ENCODE results near the gene TTLL8. TPM values are rescaled to one million over a fixed set of nuclear protein-coding genes. Genes with fewer than 3 reads are reported as not detected.

Gene TTLL8
- total RNA-seq, 1 experiment from 2014 or later: not detected

Other genes starting within 250 kb of the TTLL8 start
- 7.3 and 13.9 TPM in 2 replicates for gene BRD1, start 230.4 kb downstream of the TTLL8 start, total RNA-seq (2014; rRNA removed; shearing (Covaris generic))
- 5.1 and 9.1 TPM in 2 replicates for gene ZBED4, start 204.5 kb downstream of the TTLL8 start, total RNA-seq (2014; rRNA removed; shearing (Covaris generic))
- gene ALG12, start 139.9 kb downstream of the TTLL8 start, total RNA-seq (2014; rRNA removed; shearing (Covaris generic)): 13.9 and 22.3 TPM in 2 replicates
- gene CRELD2, start 139.7 kb downstream of the TTLL8 start, total RNA-seq (2014; rRNA removed; shearing (Covaris generic)): 95.9 and 113 TPM in 2 replicates
- 18.6 and 30.3 TPM in 2 replicates for gene PIM3, start 97.5 kb downstream of the TTLL8 start, total RNA-seq (2014; rRNA removed; shearing (Covaris generic))
- not detected in 2 replicates for gene IL17REL, start 45.5 kb downstream of the TTLL8 start, total RNA-seq (2014; rRNA removed; shearing (Covaris generic))
- gene MLC1, start 27.1 kb upstream of the TTLL8 start, total RNA-seq (2014; rRNA removed; shearing (Covaris generic)): 1.4 and 3.3 TPM in 2 replicates
- 1.8 and 2.9 TPM in 2 replicates for gene MOV10L1, start 31.7 kb upstream of the TTLL8 start, total RNA-seq (2014; rRNA removed; shearing (Covaris generic))
- 4.2 and 4.4 TPM in 2 replicates for gene PANX2, start 112.4 kb upstream of the TTLL8 start, total RNA-seq (2014; rRNA removed; shearing (Covaris generic))
- gene TRABD, start 127.6 kb upstream of the TTLL8 start, total RNA-seq (2014; rRNA removed; shearing (Covaris generic)): 13.7 and 17.2 TPM in 2 replicates
- 13.4 and 19.6 TPM in 2 replicates for gene SELENOO, start 142.7 kb upstream of the TTLL8 start, total RNA-seq (2014; rRNA removed; shearing (Covaris generic))
- gene TUBGCP6, start 186.7 kb upstream of the TTLL8 start, total RNA-seq (2014; rRNA removed; shearing (Covaris generic)): 4.9 and 5.0 TPM in 2 replicates
- gene HDAC10, start 193.0 kb upstream of the TTLL8 start, total RNA-seq (2014; rRNA removed; shearing (Covaris generic)): 5.1 and 5.9 TPM in 2 replicates
- 33.3 and 37.8 TPM in 2 replicates for gene MAPK12, start 203.4 kb upstream of the TTLL8 start, total RNA-seq (2014; rRNA removed; shearing (Covaris generic))
- gene MAPK11, start 212.1 kb upstream of the TTLL8 start, total RNA-seq (2014; rRNA removed; shearing (Covaris generic)): 4.0 and 5.5 TPM in 2 replicates
- gene PLXNB2, start 249.3 kb upstream of the TTLL8 start, total RNA-seq (2014; rRNA removed; shearing (Covaris generic)): 42.4 and 53.2 TPM in 2 replicates

All from H4 (cell line).